Astrocyte (in vitro differentiated cells and primary cell): Measurements from ENCODE around the gene TMA7. TPM values are rescaled to one million over a fixed set of nuclear protein-coding genes. Genes with fewer than 3 reads are reported as not detected.

Experiments used
- DNase-seq: peaks from one replicate; pipeline ENCODE4 v3.0.0-alpha.2; 2010; ENCODE audit warnings: low read depth
- FAIRE-seq: peaks from 2 replicates; lab custom pipeline; 2011; peaks lifted over from hg19 to GRCh38; lab: Jason Lieb, UNC
- H2AFZ ChIP-seq: 2 replicates; pipeline ENCODE4 v1.6.0; 2012; ENCODE audit warnings: low read depth, low read length, inconsistent platforms
- H3K27ac ChIP-seq: 2 replicates; pipeline ENCODE4 v1.5.1; 2011; ENCODE audit warnings: low read depth, low read length, inconsistent platforms
- H3K27me3 ChIP-seq: 2 replicates; pipeline ENCODE4 v1.6.0; 2011; ENCODE audit warnings: low read length, inconsistent platforms; ENCODE audit not compliant: insufficient read depth
- H3K36me3 ChIP-seq: 2 replicates; pipeline ENCODE4 v1.5.1; 2011; ENCODE audit warnings: low read length, inconsistent platforms; ENCODE audit not compliant: insufficient read depth
- H3K4me1 ChIP-seq: 2 replicates; pipeline ENCODE4 v1.5.1; 2011; ENCODE audit warnings: low read length, inconsistent platforms; ENCODE audit not compliant: insufficient read depth
- H3K4me2 ChIP-seq: 2 replicates; pipeline ENCODE4 v1.6.0; 2012; ENCODE audit warnings: low read length, inconsistent platforms
- H3K4me3 ChIP-seq: 2 replicates; pipeline ENCODE4 v1.5.1; 2011; ENCODE audit warnings: low read depth, mild to moderate bottlenecking, low read length, inconsistent platforms; ENCODE audit not compliant: insufficient read depth
- H3K79me2 ChIP-seq: 2 replicates; pipeline ENCODE4 v1.6.0; 2012; ENCODE audit warnings: mild to moderate bottlenecking, low read length, inconsistent platforms; ENCODE audit not compliant: insufficient read depth
- H3K9ac ChIP-seq: 2 replicates; pipeline ENCODE4 v1.6.0; 2012; ENCODE audit warnings: mild to moderate bottlenecking, low read length, inconsistent platforms
- H3K9me3 ChIP-seq: 2 replicates; pipeline ENCODE4 v1.5.1; 2012; ENCODE audit warnings: low read depth, mild to moderate bottlenecking, low read length, inconsistent platforms; ENCODE audit not compliant: insufficient read depth
- H4K20me1 ChIP-seq: 2 replicates; pipeline ENCODE4 v1.6.0; 2012; ENCODE audit warnings: low read length, inconsistent platforms; ENCODE audit not compliant: insufficient read depth
- H3K27ac Mint-ChIP-seq: one replicate; pipeline ENCODE4 v1.8.0; 2021; ENCODE audit warnings: mild to moderate bottlenecking, mixed read lengths; ENCODE audit not compliant: unreplicated experiment
- H3K27me3 Mint-ChIP-seq: one replicate; pipeline ENCODE4 v1.8.0; 2021; ENCODE audit warnings: low read depth, mixed read lengths; ENCODE audit not compliant: unreplicated experiment
- H3K36me3 Mint-ChIP-seq: one replicate; pipeline ENCODE4 v1.8.0; 2021; ENCODE audit warnings: low read depth, mixed read lengths; ENCODE audit not compliant: unreplicated experiment
- H3K4me1 Mint-ChIP-seq: one replicate; pipeline ENCODE4 v1.8.0; 2021; ENCODE audit warnings: low read depth, mixed read lengths; ENCODE audit not compliant: unreplicated experiment
- H3K4me3 Mint-ChIP-seq: one replicate; pipeline ENCODE4 v1.8.0; 2021; ENCODE audit warnings: mild to moderate bottlenecking, moderate library complexity, mixed read lengths; ENCODE audit not compliant: unreplicated experiment
- H3K9me3 Mint-ChIP-seq: one replicate; pipeline ENCODE4 v1.8.0; 2021; ENCODE audit warnings: mild to moderate bottlenecking, mixed read lengths; ENCODE audit not compliant: unreplicated experiment
- CTCF ChIP-seq: IDR thresholded peaks from 2 replicates; pipeline ENCODE4 v1.5.1; 2011; ENCODE audit warnings: low read depth, mild to moderate bottlenecking, inconsistent platforms, low read length, moderate library complexity; ENCODE audit not compliant: insufficient read depth
- EZH2 ChIP-seq: IDR thresholded peaks from 2 replicates; pipeline ENCODE4 v1.6.1; 2012; ENCODE audit warnings: mild to moderate bottlenecking, low read length, inconsistent platforms; ENCODE audit not compliant: insufficient read depth
- total RNA-seq: library from RNA; stranded (reverse); gene quantifications from 2 replicates; pipeline ENCODE4 v1.2.1, GENCODE V29; 2021

TMA7 gene
- total RNA-seq, 1 donor from 2014 or later: 272 TPM

- Histone ChIP-seq H3K9me3 (no peaks in the 10 kb centered on the region), H3K79me2 (peaks cover under 1% of the 10 kb centered on the region), H3K36me3 (peaks cover 7% of the 10 kb centered on the region), H3K4me1 (peaks cover 28% of the 10 kb centered on the region), H3K4me3 (no peak overlapping the region), H4K20me1 (peaks cover 4% of the 10 kb centered on the region), H3K27ac (no peak overlapping the region), H2AFZ (no peak overlapping the region), H3K4me2 (peak overlapping the region; percentile 53), H3K9ac (no peak overlapping the region), H3K27me3 (no peaks in the 10 kb centered on the region)
- TF ChIP-seq EZH2 (no peak), CTCF (no peak)
- Mint-ChIP-seq H3K36me3 (peaks cover 6% of the 10 kb centered on the region), H3K27me3 (no peaks in the 10 kb centered on the region), H3K4me1 (peaks cover 26% of the 10 kb centered on the region), H3K9me3 (no peaks in the 10 kb centered on the region), H3K27ac (peak overlapping the region; percentile 68), H3K4me3 (no peak overlapping the region)
- no peak for FAIRE-seq
- peak; percentile 81 for DNase-seq
Observed at GRCh38 chr3:48433472-48434118, 6.5 kb upstream of the TMA7 start.

- peaks cover 4% of the 10 kb centered on the region for H3K79me2 ChIP-seq
- peak overlapping the region; percentile 12 for H3K9ac ChIP-seq
- no peaks in the 10 kb centered on the region for H3K27me3 Mint-ChIP-seq
- no peak overlapping the region for H2AFZ ChIP-seq
- no peaks in the 10 kb centered on the region for H3K9me3 ChIP-seq
- no peak overlapping the region for H3K4me3 ChIP-seq
- no peak overlapping the region for H3K4me3 Mint-ChIP-seq
- FAIRE-seq: no peak
- peaks cover 26% of the 10 kb centered on the region for H3K4me1 ChIP-seq
- H3K27me3 ChIP-seq: no peaks in the 10 kb centered on the region
- no peak overlapping the region for H3K4me2 ChIP-seq
- H3K27ac ChIP-seq: no peak overlapping the region
- no peak overlapping the region for H3K27ac Mint-ChIP-seq
- peaks cover 7% of the 10 kb centered on the region for H3K36me3 ChIP-seq
- no peak for DNase-seq
- TF ChIP-seq CTCF: no peak
- TF ChIP-seq EZH2: no peak
- H4K20me1 ChIP-seq: peaks cover 4% of the 10 kb centered on the region
- peaks cover 30% of the 10 kb centered on the region for H3K4me1 Mint-ChIP-seq
- H3K9me3 Mint-ChIP-seq: no peaks in the 10 kb centered on the region
- H3K36me3 Mint-ChIP-seq: peaks cover 6% of the 10 kb centered on the region
Observed at GRCh38 chr3:48434591-48435222, 5.3 kb upstream of the TMA7 start.

GRCh38 chr3:48435223-48435595 lies 4.8 kb upstream of the TMA7 start:
- H3K27ac Mint-ChIP-seq: no peak overlapping the region
- TF ChIP-seq CTCF (no peak), EZH2 (no peak)
- peaks cover 21% of the 10 kb centered on the region for H3K4me1 ChIP-seq
- H3K79me2 ChIP-seq: peaks cover 9% of the 10 kb centered on the region
- H3K27me3 ChIP-seq: no peaks in the 10 kb centered on the region
- peaks cover 33% of the 10 kb centered on the region for H3K4me1 Mint-ChIP-seq
- DNase-seq (no peak), FAIRE-seq (no peak)
- H3K9me3 ChIP-seq: no peaks in the 10 kb centered on the region
- H2AFZ ChIP-seq: no peak overlapping the region
- no peak overlapping the region for H3K27ac ChIP-seq
- peaks cover 7% of the 10 kb centered on the region for H3K36me3 Mint-ChIP-seq
- no peak overlapping the region for H3K4me3 ChIP-seq
- peaks cover 7% of the 10 kb centered on the region for H3K36me3 ChIP-seq
- no peak overlapping the region for H3K4me3 Mint-ChIP-seq
- H3K4me2 ChIP-seq: no peak overlapping the region
- H3K9me3 Mint-ChIP-seq: no peaks in the 10 kb centered on the region
- no peak overlapping the region for H3K9ac ChIP-seq
- H3K27me3 Mint-ChIP-seq: no peaks in the 10 kb centered on the region
- peaks cover 4% of the 10 kb centered on the region for H4K20me1 ChIP-seq
